ENCODE measurements around the gene EIF4G1. TPM values are rescaled to one million over a fixed set of nuclear protein-coding genes. Genes with fewer than 3 reads are reported as not detected.

EIF4G1 gene
- total and polyA plus RNA-seq, 2 of the 4 experiments (the other 2 are of a cell fraction) = 225 to 274 TPM

DNA sequence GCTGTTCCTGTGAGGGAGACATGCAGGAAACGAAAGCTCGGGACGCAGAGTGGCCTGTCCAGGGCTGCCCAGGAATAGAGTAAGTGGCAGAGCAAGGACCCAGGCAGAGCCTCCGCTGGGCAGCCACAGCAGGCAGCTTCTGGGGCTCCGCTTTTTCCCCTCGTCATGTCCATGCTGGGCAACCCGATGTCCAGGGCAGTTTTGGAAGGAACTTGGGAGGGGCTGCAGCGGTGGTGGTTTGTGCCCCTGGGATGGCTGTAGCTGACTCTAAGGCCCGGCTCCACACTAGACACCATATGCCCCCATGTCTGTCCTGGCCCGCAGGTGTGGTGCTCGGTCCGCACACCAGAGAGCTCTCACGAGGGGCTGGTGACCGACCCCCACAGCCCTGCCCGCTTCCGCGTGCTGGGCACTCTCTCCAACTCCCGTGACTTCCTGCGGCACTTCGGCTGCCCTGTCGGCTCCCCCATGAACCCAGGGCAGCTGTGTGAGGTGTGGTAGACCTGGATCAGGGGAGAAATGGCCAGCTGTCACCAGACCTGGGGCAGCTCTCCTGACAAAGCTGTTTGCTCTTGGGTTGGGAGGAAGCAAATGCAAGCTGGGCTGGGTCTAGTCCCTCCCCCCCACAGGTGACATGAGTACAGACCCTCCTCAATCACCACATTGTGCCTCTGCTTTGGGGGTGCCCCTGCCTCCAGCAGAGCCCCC is 22.5 kb upstream of the EIF4G1 start:
- no peak overlapping the region for H2AK5ac ChIP-seq (ENCODE audit: low read depth, low read length)
- no peak overlapping the region for H3K27ac ChIP-seq (ENCODE audit: insufficient read depth, low read length)
- in situ Hi-C loops (cut with MboI; ENCODE audit: low sequenced_read_pairs) (no loop called here), dilution Hi-C loops (cut with HindIII; ENCODE audit: low sequenced_read_pairs, unreplicated experiment) (no loop called here), intact Hi-C loops (cut with micrococcal nuclease) (no loop called here)
- H3K9me1 ChIP-seq (ENCODE audit: insufficient read depth, low read length) = no peaks in the 10 kb centered on the region
- no peak overlapping the region for H4K91ac ChIP-seq (ENCODE audit: insufficient read depth, low read depth, low read length)
- no peak overlapping the region for H3K4ac ChIP-seq (ENCODE audit: low read depth, low read length)
- H4K5ac ChIP-seq (ENCODE audit: low read depth, low read length) = no peak overlapping the region
- no peaks in the 10 kb centered on the region for H3K79me1 ChIP-seq (ENCODE audit: low read depth in 1 of 2, low read length in 2 of 2)
- peaks cover 18% of the 10 kb centered on the region; the same call in 1 of the 2 replicates for H3K27me3 ChIP-seq (ENCODE audit: control insufficient read depth, insufficient read depth, low read length)
- no peak overlapping the region for H3K4me3 ChIP-seq (ENCODE audit: insufficient read depth, low read depth, low read length)
- no peaks in the 10 kb centered on the region for H3K4me1 ChIP-seq (ENCODE audit: control insufficient read depth, insufficient read depth, low read length)
- H2BK20ac ChIP-seq (ENCODE audit: low read depth, low read length) = no peak overlapping the region
- H3K9me3 ChIP-seq (ENCODE audit: control insufficient read depth, insufficient read depth, low read length) = no peaks in the 10 kb centered on the region
- H2BK15ac ChIP-seq (ENCODE audit: low read depth, low read length) = no peak overlapping the region
- H2AFZ ChIP-seq (replicated peaks; ENCODE audit: low read length, poor library complexity) = no peak overlapping the region
- CTCF ChIA-PET = no interaction called here
- H3K9ac ChIP-seq (ENCODE audit: low read depth, low read length) = no peak overlapping the region
- no peak overlapping the region for H3K4me2 ChIP-seq (ENCODE audit: low read depth, low read length)
- no peak overlapping the region for H3K14ac ChIP-seq (replicated peaks; ENCODE audit: low read depth, low read length)
- ATAC-seq (ENCODE audit: low read depth) (no peak), DNase-seq (no peak)
- WGBS, 2 experiments (ENCODE audit: extremely low coverage in 2 of 2, insufficient read length in 1 of 2) = 70% methylated on average over 2 of the region's 21 CpGs; no CpG with 5 or more reads in 1 of the 2 experiments
- TF ChIP-seq BHLHE40 (IDR thresholded peaks at IDR 0.05; ENCODE audit: low read depth, low read length) (no peak), RCOR1 (IDR thresholded peaks at IDR 0.05; ENCODE audit: insufficient replicate concordance, low read length) (no peak), MAZ (IDR thresholded peaks at IDR 0.05; ENCODE audit: borderline replicate concordance, low read depth, low read length) (no peak), POLR2A (IDR thresholded peaks at IDR 0.05; ENCODE audit: low read depth, low read length) (no peak), CEBPB (IDR thresholded peaks at IDR 0.05; ENCODE audit: low read depth, low read length) (no peak)
- TF ChIP-seq, protein P1, sequence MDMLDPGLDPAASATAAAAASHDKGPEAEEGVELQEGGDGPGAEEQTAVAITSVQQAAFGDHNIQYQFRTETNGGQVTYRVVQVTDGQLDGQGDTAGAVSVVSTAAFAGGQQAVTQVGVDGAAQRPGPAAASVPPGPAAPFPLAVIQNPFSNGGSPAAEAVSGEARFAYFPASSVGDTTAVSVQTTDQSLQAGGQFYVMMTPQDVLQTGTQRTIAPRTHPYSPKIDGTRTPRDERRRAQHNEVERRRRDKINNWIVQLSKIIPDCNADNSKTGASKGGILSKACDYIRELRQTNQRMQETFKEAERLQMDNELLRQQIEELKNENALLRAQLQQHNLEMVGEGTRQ (IDR thresholded peaks at IDR 0.05; ENCODE audit: low read depth, low read length) = no peak
- TF ChIP-seq, protein P2, sequence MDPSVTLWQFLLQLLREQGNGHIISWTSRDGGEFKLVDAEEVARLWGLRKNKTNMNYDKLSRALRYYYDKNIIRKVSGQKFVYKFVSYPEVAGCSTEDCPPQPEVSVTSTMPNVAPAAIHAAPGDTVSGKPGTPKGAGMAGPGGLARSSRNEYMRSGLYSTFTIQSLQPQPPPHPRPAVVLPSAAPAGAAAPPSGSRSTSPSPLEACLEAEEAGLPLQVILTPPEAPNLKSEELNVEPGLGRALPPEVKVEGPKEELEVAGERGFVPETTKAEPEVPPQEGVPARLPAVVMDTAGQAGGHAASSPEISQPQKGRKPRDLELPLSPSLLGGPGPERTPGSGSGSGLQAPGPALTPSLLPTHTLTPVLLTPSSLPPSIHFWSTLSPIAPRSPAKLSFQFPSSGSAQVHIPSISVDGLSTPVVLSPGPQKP (IDR thresholded peaks at IDR 0.05; ENCODE audit: borderline replicate concordance, low read depth, low read length) = no peak
- no TSS peak for BruUV-seq (replicated peaks)
- H2BK5ac ChIP-seq (ENCODE audit: low read depth, low read length, poor library complexity, severe bottlenecking) = no peak overlapping the region
- H4K8ac ChIP-seq (ENCODE audit: low read depth in 2 of 2, low read length in 2 of 2) = no peak overlapping the region
- H4K20me1 ChIP-seq (ENCODE audit: insufficient read depth, low read length) = no peaks in the 10 kb centered on the region
- no peaks in the 10 kb centered on the region for H3K36me3 ChIP-seq (ENCODE audit: control insufficient read depth, insufficient read depth, low read length)
- no peak overlapping the region for H3K56ac ChIP-seq (ENCODE audit: extremely low read depth, insufficient read depth, low read length)
- no peak overlapping the region for H3K18ac ChIP-seq (ENCODE audit: low read depth, low read length)
- POLR2A ChIA-PET (ENCODE audit: unreplicated experiment) = no interaction called here
- H2AK9ac ChIP-seq (replicated peaks; ENCODE audit: low read depth, low read length, poor library complexity) = no peak overlapping the region
- no peak overlapping the region for H2BK120ac ChIP-seq (ENCODE audit: low read depth, low read length)
- H3K23ac ChIP-seq (ENCODE audit: low read depth, low read length) = no peak overlapping the region

Data from IMR-90 (cell line).